Neuronal stem cell (in vitro differentiated cells): Measurements from ENCODE around the gene LAMB3.

ENCODE experiments used
- DNase-seq: peaks from one replicate; pipeline ENCODE4 v3.0.0-alpha.2; 2013; ENCODE audit warnings: low spot score
- H2AFZ ChIP-seq: one replicate; pipeline ENCODE4 v1.6.1; 2013; ENCODE audit warnings: mild to moderate bottlenecking, low read length, inconsistent platforms
- H2AK5ac ChIP-seq: 2 replicates; pipeline ENCODE4 v1.6.1; 2013; ENCODE audit warnings: low read depth, mild to moderate bottlenecking, inconsistent platforms, low read length, moderate library complexity, mixed read lengths
- H2BK120ac ChIP-seq: 2 replicates; pipeline ENCODE4 v1.6.1; 2013; ENCODE audit warnings: low read depth, mild to moderate bottlenecking, inconsistent platforms, low read length, moderate library complexity, mixed read lengths
- H2BK12ac ChIP-seq: one replicate; pipeline ENCODE4 v1.6.1; 2013; ENCODE audit warnings: low read length, inconsistent platforms
- H2BK15ac ChIP-seq: 2 replicates; pipeline ENCODE4 v1.6.1; 2013; ENCODE audit warnings: mild to moderate bottlenecking, low read length, inconsistent platforms, mixed read lengths
- H2BK5ac ChIP-seq: one replicate; pipeline ENCODE4 v1.6.1; 2013; ENCODE audit warnings: inconsistent platforms, mild to moderate bottlenecking, low read length, moderate library complexity
- H3K14ac ChIP-seq: one replicate; pipeline ENCODE4 v1.6.1; 2013; ENCODE audit warnings: low read length, inconsistent platforms
- H3K18ac ChIP-seq: 2 replicates; pipeline ENCODE4 v1.6.1; 2013; ENCODE audit warnings: low read length, inconsistent platforms
- H3K23ac ChIP-seq: 2 replicates; pipeline ENCODE4 v1.6.1; 2013; ENCODE audit warnings: low read depth, mild to moderate bottlenecking, mixed read lengths, low read length, inconsistent platforms; ENCODE audit not compliant: poor library complexity
- H3K27ac ChIP-seq: replicated peaks from 3 replicates; pipeline ENCODE4 v1.5.1; 2013; ENCODE audit warnings: low read length, inconsistent platforms
- H3K27me3 ChIP-seq, 3 experiments: 2 replicates each; pipeline ENCODE4 v1.6.1; 2013; ENCODE audit warnings: low read length in 3 of 3, mild to moderate bottlenecking in 2 of 3, inconsistent platforms in 1 of 3, low read depth in 1 of 3, mixed read lengths in 1 of 3, moderate library complexity in 1 of 3; ENCODE audit not compliant: control insufficient read depth in 3 of 3, insufficient read depth in 3 of 3
- H3K36me3 ChIP-seq, 2 donors: replicated peaks in 1 of 2; 2 replicates each; pipeline ENCODE4 v1.6.1; 2013; ENCODE audit warnings: low read length in 2 of 2; ENCODE audit not compliant: control insufficient read depth in 2 of 2, insufficient read depth in 2 of 2
- H3K4ac ChIP-seq: 2 replicates; pipeline ENCODE4 v1.6.1; 2013; ENCODE audit warnings: inconsistent platforms, mild to moderate bottlenecking, low read length, moderate library complexity
- H3K4me1 ChIP-seq, 2 donors: 1 replicate in 1 of 2; 2 replicates in 1 of 2; pipeline ENCODE4 v1.6.1; 2013; ENCODE audit warnings: low read length in 2 of 2, low read depth in 1 of 2; ENCODE audit not compliant: control insufficient read depth in 2 of 2, insufficient read depth in 1 of 2
- H3K4me2 ChIP-seq: one replicate; pipeline ENCODE4 v1.6.1; 2013; ENCODE audit warnings: mild to moderate bottlenecking, low read length, inconsistent platforms; ENCODE audit not compliant: insufficient read depth, poor library complexity, severe bottlenecking
- H3K4me3 ChIP-seq, 2 donors: 2 replicates each; pipeline ENCODE4 v1.5.1; 2013; ENCODE audit warnings: low read length in 2 of 2, mild to moderate bottlenecking in 2 of 2, inconsistent platforms in 1 of 2, moderate library complexity in 1 of 2
- H3K79me1 ChIP-seq: one replicate; pipeline ENCODE4 v1.6.1; 2013; ENCODE audit warnings: low read depth, mild to moderate bottlenecking, inconsistent platforms, low read length, moderate library complexity
- H3K9ac ChIP-seq: one replicate; pipeline ENCODE4 v1.6.1; 2013; ENCODE audit warnings: mild to moderate bottlenecking, low read depth, low read length, inconsistent platforms; ENCODE audit not compliant: poor library complexity
- H3K9me3 ChIP-seq, 2 donors: replicated peaks in 1 of 2; 2 replicates each; pipeline versions ENCODE3 to v1.6.1; 2013; ENCODE audit warnings: low read length in 2 of 2, mild to moderate bottlenecking in 2 of 2, inconsistent platforms in 1 of 2, low read depth in 1 of 2, mixed read lengths in 1 of 2, moderate library complexity in 1 of 2; ENCODE audit not compliant: control insufficient read depth in 2 of 2, insufficient read depth in 1 of 2
- H4K8ac ChIP-seq: one replicate; pipeline ENCODE4 v1.6.1; 2013; ENCODE audit warnings: low read depth, mild to moderate bottlenecking, inconsistent platforms, low read length, moderate library complexity
- H4K91ac ChIP-seq: one replicate; pipeline ENCODE4 v1.6.1; 2013; ENCODE audit warnings: low read length, low read depth, mild to moderate bottlenecking, inconsistent platforms; ENCODE audit not compliant: poor library complexity
- WGBS, 2 donors: extraction: QIAGEN DNeasy Blood & Tissue Kit; methylation state at CpG; one replicate each; pipeline ENCODE4 v1.1.7; 2013; ENCODE audit warnings: missing lambda C conversion rate in 2 of 2, mixed read lengths in 1 of 2; ENCODE audit not compliant: insufficient read length in 2 of 2, insufficient replicate concordance in 1 of 2; ENCODE audit errors: extremely low coverage in 2 of 2; 5-methylcytosine and 5-hydroxymethylcytosine counted together

Gene LAMB3

DNA sequence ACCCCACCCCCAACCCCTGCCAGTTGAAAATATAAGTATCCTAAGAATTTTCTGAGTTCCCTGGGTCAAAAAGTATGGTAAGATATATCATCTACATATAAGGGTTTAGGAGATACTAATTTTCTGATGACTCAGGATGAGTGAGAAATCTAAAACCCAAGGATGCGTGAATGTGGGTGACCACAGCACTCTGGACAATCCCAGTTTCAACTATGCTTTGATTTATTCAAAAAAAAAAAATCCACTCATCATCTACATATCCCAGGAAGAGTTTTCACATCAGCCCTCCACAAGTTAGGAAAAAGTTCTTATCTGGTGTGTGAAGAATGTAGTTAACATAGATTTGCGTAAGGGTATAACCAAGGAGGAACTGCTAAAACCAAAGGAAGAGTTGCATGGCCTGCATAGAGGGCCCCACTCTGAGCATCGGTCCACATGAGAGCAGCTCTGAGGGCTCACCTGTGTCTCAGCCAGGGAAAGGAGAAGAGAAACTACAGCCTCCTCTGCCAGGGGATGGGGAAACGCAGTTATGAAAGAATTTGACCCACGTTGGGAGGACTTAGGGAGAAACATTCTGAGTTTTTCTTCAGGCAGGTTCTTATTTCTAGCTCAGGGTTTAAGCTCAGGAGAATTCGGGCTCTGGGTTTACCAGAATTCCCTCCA, 18.8 kb downstream of the LAMB3 start:
- no peaks in the 10 kb centered on the region for H3K4me1 ChIP-seq
- H2BK120ac ChIP-seq = no peak overlapping the region
- H3K4ac ChIP-seq = no peak overlapping the region
- no peak overlapping the region for H3K14ac ChIP-seq
- no peak overlapping the region for H4K8ac ChIP-seq
- H3K23ac ChIP-seq = no peak overlapping the region
- no peak overlapping the region for H2BK12ac ChIP-seq
- H2BK15ac ChIP-seq = no peak overlapping the region
- H3K36me3 ChIP-seq = no peaks in the 10 kb centered on the region
- no peak overlapping the region for H4K91ac ChIP-seq
- no peak overlapping the region for H3K27ac ChIP-seq
- H2AK5ac ChIP-seq = no peak overlapping the region
- H3K9ac ChIP-seq = no peak overlapping the region
- H2BK5ac ChIP-seq = no peak overlapping the region
- H3K79me1 ChIP-seq = no peaks in the 10 kb centered on the region
- no peak overlapping the region for H3K4me2 ChIP-seq
- no CpG with 5 or more reads among the region's 6 CpGs for WGBS, 2 donors
- H3K27me3 ChIP-seq = no peaks in the 10 kb centered on the region
- DNase-seq = no peak
- H3K4me3 ChIP-seq = no peak overlapping the region
- no peaks in the 10 kb centered on the region for H3K9me3 ChIP-seq
- no peak overlapping the region for H2AFZ ChIP-seq
- H3K18ac ChIP-seq = no peak overlapping the region

DNA sequence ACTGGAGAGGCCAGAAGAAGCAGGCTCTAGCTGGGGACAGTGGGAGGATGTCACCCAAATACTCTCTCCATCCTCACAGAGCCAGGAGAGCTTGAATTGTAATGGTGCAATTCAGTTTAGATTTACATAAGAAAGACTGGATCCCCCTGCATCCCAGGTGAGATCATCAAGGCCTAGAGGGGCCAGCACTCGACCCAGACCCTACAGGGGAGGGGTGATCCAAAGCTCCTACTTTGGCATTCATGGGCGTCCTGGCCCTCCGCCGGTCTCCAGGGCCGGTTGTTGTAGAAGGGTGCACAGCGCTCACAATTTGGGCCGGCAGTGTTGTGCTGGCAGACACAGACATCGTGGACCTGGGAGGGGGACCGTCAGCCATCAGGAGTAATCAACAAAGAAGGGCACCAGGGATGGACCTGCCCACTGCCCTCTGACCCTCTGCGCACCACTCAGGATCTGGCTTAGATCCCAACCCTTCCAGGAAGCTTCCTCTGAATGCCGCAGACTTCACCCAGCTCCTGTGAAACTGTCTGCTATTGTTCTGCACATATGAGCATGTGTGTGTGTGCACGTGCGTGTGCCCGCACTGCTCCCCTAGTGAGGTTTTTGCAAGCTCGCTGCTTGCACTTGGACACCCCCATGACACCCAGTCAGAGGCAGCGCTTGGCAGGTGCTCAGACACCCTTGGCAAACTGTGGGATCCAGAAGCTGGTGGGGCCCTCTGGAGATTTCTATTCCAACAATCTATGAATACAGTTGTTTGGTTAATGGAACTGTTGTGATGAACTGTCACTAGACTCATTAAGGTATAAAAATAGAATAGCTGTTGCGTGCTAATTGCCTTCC, 21.6 kb downstream of the LAMB3 start:
- no peak overlapping the region for H3K9ac ChIP-seq
- H3K23ac ChIP-seq = peak overlapping the region; percentile 44
- peaks cover 0 to 4% of the 10 kb centered on the region in 2 donors for H3K4me1 ChIP-seq
- no peak overlapping the region for H2BK120ac ChIP-seq
- no peak overlapping the region for H3K27ac ChIP-seq
- H3K36me3 ChIP-seq = no peaks in the 10 kb centered on the region
- peak overlapping the region; percentile 44 for H3K18ac ChIP-seq
- H3K4ac ChIP-seq = no peak overlapping the region
- no peaks in the 10 kb centered on the region for H3K9me3 ChIP-seq
- peaks cover 0 to 3% (median 0%) of the 10 kb centered on the region in 3 experiments for H3K27me3 ChIP-seq
- no peaks in the 10 kb centered on the region for H3K79me1 ChIP-seq
- H2AK5ac ChIP-seq = no peak overlapping the region
- no CpG with 5 or more reads among the region's 17 CpGs for WGBS, 2 donors
- H2AFZ ChIP-seq = no peak overlapping the region
- no peak overlapping the region for H3K4me3 ChIP-seq
- no peak overlapping the region for H3K4me2 ChIP-seq
- no peak overlapping the region for H4K8ac ChIP-seq
- no peak overlapping the region for H4K91ac ChIP-seq
- no peak for DNase-seq
- peak overlapping the region; percentile 47 for H3K14ac ChIP-seq
- no peak overlapping the region for H2BK5ac ChIP-seq
- no peak overlapping the region for H2BK12ac ChIP-seq
- peak overlapping the region; percentile 15 for H2BK15ac ChIP-seq

DNA sequence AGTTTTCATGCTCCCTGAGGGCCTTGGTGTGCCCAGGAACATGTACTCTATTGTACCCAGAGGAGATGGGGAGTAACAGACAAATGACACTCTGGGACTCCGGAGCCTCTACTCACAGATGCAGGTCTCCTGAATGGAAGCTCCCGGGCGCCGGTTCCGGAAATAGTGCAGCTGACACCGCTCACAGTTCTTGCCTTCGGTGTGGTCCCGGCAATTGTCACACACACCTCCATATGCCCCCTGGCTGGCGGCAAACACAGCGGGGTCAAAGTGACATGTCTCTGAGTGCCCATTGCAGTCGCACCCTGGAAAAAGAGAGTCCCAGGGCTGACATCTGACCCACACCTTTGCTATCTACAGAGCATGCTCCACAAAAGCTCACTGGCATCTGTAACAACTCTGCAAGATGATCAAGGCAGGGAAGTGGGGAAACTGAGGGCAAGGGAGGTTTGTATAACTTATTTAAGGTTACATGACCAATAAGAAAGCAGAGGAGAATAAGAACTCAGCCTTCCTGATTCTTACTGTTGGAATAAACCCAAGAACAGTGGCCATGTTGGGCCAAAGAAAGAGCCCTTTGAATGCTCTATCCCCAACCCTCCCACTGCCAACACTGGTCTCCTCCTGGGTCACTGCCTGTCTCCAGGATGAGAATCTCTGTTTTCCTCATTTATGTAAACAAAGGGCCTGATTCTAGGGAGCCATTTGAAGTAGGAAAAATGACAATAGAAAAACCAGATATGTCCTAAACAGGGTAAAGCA, 22.4 kb downstream of the LAMB3 start:
- no peaks in the 10 kb centered on the region for H3K9me3 ChIP-seq
- peaks cover 0 to 4% of the 10 kb centered on the region in 2 donors for H3K4me1 ChIP-seq
- H3K4ac ChIP-seq = no peak overlapping the region
- H2AFZ ChIP-seq = no peak overlapping the region
- no peak overlapping the region for H4K91ac ChIP-seq
- no peak overlapping the region for H2BK12ac ChIP-seq
- no peak overlapping the region for H2BK15ac ChIP-seq
- H2AK5ac ChIP-seq = no peak overlapping the region
- no peak overlapping the region for H3K4me3 ChIP-seq
- no peaks in the 10 kb centered on the region for H3K79me1 ChIP-seq
- H3K9ac ChIP-seq = no peak overlapping the region
- peaks cover 0 to 4% (median 0%) of the 10 kb centered on the region in 3 experiments for H3K27me3 ChIP-seq
- WGBS, 2 donors = no CpG with 5 or more reads among the region's 11 CpGs
- no peak overlapping the region for H4K8ac ChIP-seq
- H2BK120ac ChIP-seq = no peak overlapping the region
- H3K27ac ChIP-seq = no peak overlapping the region
- H3K4me2 ChIP-seq = no peak overlapping the region
- no peak overlapping the region for H3K14ac ChIP-seq
- no peak for DNase-seq
- no peaks in the 10 kb centered on the region for H3K36me3 ChIP-seq
- no peak overlapping the region for H3K18ac ChIP-seq
- H2BK5ac ChIP-seq = no peak overlapping the region
- no peak overlapping the region for H3K23ac ChIP-seq
